CD4-positive, alpha-beta T cell treated with Interleukin-1 beta for 1 hour (primary cell): Measurements from ENCODE around the gene LMOD2.
A peak's percentile ranks its signal among the peaks of the same experiment; 100 is the strongest.

Source experiments
- DNase-seq, 2 donors: peaks; one replicate each; pipeline ENCODE4 v3.0.0-alpha.2; 2020 to 2022

Gene LMOD2

GRCh38 chr7:123674399-123675180 is 18.9 kb downstream of the LMOD2 start:
- no peak for DNase-seq

- no peak for DNase-seq
These were observed 19.5 kb downstream of the LMOD2 start for GRCh38 chr7:123675181-123675473.

DNA sequence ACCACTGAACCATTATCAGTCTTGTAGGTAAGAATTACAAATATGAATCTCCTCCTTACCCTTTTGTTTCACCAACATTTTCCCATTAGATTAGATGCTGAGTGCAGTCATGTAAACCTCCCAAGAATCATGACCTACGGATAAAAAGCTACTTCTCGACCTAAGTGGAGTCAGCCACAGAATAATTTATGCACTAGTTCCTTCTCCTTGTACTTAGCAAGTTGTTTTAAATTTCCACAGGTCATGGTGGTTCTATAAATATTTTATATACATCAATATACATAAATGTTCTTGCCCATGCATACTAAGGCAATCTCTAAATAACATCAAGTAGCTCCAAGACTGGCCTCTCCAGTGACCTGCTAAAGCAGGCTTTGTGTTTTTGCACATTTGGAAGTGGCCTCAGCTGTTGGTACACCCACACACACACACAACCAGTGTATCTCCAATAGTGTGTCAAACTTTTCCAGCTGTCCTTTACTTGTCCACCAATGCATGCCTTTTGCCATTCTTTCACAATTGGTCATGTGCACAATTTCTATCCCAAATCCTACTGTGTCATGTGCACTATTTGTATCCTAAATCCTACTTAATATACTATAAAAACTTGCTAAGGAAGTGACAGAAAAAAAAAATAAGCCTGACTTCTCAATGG is 21.5 kb downstream of the LMOD2 start:
- no peak for DNase-seq

DNA sequence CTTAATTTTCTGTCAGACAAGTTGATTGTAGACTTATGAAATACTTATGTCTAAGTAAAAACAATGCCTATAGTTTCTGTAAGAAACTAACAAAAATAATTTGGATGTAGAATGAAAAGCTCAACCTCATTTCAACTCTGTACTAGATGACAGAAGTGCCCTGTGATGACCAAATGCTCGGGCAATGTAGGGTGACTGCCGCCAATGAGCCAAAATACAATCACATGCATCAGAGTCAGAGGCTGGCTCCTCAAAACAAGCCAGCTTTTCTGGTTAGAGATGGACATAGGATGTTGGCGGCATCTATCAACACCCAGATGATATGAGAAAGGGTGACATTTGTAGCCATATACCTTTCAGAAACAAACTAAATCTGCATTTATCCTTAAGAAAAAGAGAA is 23.9 kb downstream of the LMOD2 start:
- no peak for DNase-seq

DNA sequence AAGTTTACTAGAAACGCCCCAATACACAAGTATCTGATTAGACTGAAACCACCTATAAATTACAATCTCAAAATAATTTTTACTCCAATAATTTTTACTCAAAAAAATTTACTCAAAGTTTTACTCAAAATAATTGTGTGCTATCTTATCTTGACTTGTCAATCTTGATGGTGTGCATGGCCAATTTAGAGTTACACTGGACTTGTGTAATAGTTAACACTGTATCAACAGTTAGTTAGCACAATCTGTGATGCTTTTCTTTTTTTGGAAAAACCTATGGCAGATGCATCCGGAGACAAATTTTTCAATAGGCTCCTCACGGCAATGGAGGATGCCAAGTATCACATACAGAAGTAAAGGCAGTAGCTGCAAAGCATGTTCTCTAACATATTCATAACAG is 24.9 kb downstream of the LMOD2 start:
- no peak for DNase-seq

- no peak for DNase-seq
These were observed 25.9 kb downstream of the LMOD2 start for GRCh38 chr7:123681561-123681960.

DNA sequence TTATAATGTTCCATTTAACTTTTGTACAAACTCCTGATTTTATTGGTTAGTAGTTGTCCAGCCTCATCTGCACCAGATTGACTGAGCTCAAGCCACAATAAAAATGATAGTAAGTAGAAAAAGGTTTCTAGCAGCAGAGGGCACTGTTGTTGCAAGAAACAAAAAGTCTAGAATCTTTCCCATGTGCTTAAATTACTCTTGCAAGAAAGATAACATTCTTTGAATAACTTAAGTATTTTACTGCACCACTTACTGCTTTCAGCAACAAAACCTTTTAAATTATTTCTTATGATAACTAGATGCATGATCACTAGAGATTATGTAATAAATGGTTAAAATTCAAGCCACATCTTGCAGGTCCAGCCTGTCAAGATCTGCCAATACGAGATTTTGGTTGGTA is 27.0 kb downstream of the LMOD2 start:
- peak in 1 of 2 donors; percentile 54 for DNase-seq

DNA sequence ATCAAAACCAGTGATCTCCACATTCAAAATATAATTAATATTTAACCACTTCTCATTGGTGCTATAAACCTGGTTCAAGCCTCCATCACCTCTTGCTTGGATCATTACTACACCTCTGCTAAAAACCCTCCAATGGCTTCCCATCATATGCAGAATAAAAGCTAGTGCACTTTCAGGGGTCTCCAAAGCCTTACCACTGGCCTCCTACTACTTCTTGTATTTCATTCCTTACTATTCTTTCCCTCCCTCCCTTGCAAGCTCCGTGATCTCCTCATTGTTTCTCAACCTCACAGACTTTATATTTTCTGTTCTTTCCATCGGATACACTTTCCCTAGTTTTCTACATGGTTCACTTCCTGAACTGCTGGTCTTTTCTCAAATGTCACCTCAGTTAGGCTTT is 31.5 kb downstream of the LMOD2 start:
- no peak for DNase-seq

- no peak for DNase-seq
These were observed 32.1 kb downstream of the LMOD2 start for GRCh38 chr7:123687727-123688126.

DNA sequence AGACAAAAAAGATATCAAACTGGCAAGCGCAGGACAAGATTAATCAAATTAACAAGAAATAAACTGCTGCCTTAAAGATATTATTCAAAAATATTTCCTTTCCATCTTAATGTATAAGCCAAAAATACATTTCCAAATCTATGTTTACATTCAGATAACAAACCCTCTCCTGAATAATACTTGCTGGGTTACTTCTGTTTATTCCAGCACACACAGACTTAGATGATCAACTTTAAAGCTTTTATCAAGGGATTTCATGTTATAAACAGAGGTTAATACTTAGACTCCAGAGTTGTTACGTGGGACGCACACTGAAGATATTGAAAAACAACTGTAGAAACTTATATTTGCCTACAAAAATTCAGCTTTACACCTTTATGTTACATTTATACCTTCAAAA is 33.6 kb downstream of the LMOD2 start:
- DNase-seq = no peak

DNA sequence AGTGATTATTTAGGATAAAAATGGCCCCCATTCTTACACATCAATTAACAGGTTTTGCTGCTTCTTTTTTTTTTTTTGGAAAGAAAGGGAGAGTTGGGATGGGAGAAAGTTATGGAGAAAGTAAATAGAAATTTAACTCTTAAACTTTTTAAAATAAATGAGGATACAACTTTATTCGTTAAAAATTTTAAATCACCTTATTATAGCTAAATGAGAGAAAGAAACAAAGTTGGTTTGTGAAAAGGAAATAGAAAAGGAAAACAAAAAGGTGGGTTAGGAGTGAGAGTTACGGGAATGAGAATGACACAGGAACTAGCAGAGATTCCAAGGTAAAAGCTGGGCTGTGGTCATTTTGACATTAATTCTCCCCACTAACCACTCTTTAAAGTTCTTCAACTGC is 34.9 kb downstream of the LMOD2 start:
- DNase-seq = no peak

DNA sequence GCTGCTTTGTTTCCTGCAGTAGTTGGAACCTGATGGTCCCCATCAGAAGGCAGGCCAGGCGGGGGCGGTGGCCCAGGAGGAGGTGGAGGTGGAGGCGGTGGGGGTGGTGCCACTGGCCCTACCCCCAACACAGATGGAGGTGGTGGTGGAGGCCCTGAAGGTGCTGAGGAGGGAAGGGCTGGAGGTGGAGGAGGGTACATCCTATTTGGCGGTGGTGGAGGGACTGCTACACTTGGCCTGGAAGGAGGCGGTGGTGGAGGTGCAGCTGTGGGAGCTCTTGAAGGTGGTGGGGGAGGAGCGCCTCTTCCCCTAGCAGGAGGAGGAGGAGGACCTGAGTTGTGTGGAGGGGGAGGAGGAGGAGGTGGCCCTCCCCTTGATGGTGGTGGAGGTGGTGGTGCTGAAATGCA is 36.8 kb downstream of the LMOD2 start:
- DNase-seq = no peak

DNA sequence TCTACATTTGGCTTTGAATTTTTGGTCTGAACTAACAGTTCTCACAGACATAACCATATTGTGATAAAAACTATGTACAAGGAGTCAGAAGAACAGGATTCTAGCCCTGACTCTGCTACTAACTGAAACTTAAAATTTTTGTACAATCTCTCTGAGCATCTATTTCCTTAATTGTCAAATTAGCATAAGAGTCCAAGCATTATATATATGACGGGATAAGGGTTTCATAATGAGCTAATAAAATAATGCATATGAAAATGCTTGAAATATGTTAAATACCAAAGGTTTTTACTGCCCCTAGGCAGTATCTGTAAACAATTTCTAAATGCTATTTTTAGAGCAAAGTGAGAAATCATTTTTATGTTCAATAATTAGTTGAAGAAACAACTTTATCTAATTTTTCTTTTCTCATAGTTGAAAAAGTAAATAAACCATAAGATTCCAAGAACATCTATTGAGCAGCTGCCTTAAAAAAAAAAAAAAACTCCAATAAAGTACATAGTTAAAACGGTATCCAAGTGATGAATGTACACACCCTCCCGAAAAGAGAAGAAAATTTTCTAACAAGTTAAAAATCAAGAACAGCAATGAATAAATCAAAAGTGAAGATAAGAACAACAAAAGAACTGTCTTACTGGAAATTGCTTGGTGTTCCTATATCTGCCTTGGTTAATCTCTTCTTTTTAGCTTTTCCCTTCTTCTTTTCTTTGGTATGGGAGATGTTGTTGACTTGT is 40.4 kb downstream of the LMOD2 start:
- DNase-seq = no peak

- DNase-seq = no peak
These were observed 49.7 kb downstream of the LMOD2 start for GRCh38 chr7:123705211-123705901.

- DNase-seq = no peak
These were observed 53.9 kb downstream of the LMOD2 start for GRCh38 chr7:123709525-123709924.

- DNase-seq = no peak
These were observed 55.0 kb downstream of the LMOD2 start for GRCh38 chr7:123710683-123711082.

DNA sequence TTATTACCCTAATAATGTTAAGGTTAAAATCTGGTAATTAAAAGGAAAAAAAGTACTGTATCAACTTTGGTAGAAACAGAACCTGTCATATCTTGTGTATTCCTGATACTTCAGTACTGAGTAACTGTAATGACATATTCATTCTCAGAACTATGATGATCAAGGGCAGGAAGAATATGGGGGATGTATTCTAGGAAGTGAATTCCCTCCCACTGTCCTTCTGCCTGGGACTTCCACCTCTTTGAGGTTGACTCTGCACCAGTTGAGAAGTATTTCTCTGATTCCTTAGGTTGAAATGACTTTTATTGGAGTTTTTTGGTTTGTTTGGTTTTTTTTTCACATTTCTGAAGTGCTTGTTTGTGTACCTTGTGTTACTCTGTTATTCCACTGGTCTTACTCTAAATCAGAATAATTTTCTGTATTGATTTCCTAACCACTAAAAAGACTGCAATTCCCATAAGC is 56.2 kb downstream of the LMOD2 start:
- no peak for DNase-seq

GRCh38 chr7:123712619-123713018 is 57.0 kb downstream of the LMOD2 start:
- DNase-seq = no peak
